AG09319 (cell line): ENCODE data around the gene RHOJ.

ENCODE experiments used
- DNase-seq: peaks from one replicate; pipeline ENCODE4 v3.0.0-alpha.2; 2010; ENCODE audit warnings: low read depth; ENCODE audit errors: extremely low read depth
- CTCF ChIP-seq: IDR thresholded peaks from 2 replicates; pipeline ENCODE4 v1.5.1; 2011; ENCODE audit warnings: low read depth, mild to moderate bottlenecking, inconsistent platforms, low read length, moderate library complexity

Gene RHOJ

DNA sequence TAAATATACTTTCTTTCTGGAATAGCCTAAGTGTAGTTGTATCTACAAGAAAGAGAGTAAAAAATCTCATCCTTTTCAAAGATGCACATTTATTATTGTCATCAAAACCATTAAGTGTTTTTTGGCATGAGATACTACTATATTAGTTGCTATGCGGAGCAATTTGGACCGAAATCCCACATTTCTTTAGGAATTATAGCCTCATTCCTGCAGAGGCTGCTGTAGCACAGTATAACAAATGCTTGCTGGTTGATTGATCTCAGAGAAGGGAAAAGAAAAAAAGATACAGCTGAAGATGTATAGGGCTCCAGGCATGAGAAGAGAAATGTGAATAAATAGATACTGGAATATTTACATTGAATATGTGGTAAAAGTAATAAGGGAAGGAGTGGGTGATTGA lies 36.0 kb downstream of the RHOJ start:
- TF ChIP-seq CTCF = no peak
- no peak for DNase-seq

- TF ChIP-seq CTCF = no peak
- no peak for DNase-seq
Measured at GRCh38 chr14:63241096-63241495, 36.9 kb downstream of the RHOJ start.

DNA sequence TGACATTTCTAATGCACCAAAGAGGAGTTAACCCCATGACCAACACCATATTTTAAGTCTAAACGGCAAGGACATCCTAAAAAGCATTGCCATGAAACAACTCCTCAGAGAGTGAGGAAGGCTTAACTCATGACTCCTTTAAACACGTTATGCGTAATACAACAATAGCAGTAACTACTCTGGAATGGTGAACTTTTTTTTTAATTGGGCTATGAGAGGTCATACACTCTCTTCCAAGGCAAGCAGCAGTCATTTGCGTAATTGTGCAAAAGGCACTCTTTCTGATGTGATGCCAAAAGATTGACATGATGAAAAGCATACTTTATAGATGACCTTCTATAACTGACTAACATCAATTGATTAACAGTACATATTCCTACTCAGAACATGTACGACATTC lies 39.4 kb downstream of the RHOJ start:
- TF ChIP-seq CTCF = no peak
- no peak for DNase-seq

- TF ChIP-seq CTCF = no peak
- no peak for DNase-seq
Measured at GRCh38 chr14:63245893-63246292, 41.6 kb downstream of the RHOJ start.

DNA sequence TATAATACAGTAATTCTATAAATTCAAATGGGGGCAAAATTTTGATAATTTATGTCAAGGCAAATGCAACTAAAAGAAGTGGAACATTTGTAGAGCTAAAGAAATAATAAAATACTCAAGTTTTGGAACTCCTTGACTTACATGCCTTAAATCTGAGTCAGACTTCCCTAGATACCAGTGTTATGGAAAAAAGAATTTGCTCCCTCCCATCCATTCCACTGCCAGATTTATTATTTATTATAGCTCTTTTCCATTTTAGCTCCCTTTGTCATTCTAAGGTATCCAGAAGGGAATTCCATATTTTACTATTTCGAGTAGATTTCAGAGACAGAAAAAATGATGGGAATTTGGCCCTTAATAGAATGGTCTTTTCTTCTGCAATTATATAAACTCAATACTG lies 44.0 kb downstream of the RHOJ start:
- no peak for DNase-seq

DNA sequence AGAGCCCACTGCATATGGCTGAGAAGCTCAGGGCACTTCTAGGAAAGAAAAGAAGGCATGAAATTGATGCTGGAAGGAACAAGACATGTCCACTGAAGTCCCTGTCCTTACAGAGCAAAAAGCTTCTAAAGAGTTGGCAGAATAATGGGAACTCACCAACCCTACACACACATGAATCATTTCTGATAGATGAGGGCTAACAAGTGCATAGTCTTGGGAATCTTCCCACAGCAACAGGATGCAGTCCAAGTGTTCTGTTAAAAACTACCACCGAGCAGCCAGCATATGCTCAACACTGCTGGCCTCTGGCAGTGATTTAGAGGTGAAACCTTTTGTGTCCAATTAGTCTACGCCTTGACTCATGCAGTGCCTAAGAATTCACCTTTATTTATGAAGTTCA lies 44.8 kb downstream of the RHOJ start:
- DNase-seq = no peak
- TF ChIP-seq CTCF = no peak

More for the DNA sequence above, 44.0 kb downstream of the RHOJ start:
- TF ChIP-seq CTCF = no peak

- no peak for DNase-seq
- TF ChIP-seq CTCF = no peak
Measured at GRCh38 chr14:63257299-63257698, 53.1 kb downstream of the RHOJ start.
